Astrocyte (in vitro differentiated cells and primary cell): ENCODE measurements around the gene CILP. TPM values are rescaled to one million over a fixed set of nuclear protein-coding genes. Genes with fewer than 3 reads are reported as not detected.

Experiments
- DNase-seq: peaks from one replicate; pipeline ENCODE4 v3.0.0-alpha.2; 2010; ENCODE audit warnings: low read depth
- FAIRE-seq: peaks from 2 replicates; lab custom pipeline; 2011; peaks lifted over from hg19 to GRCh38; lab: Jason Lieb, UNC
- H2AFZ ChIP-seq: 2 replicates; pipeline ENCODE4 v1.6.0; 2012; ENCODE audit warnings: low read depth, low read length, inconsistent platforms
- H3K27ac ChIP-seq: 2 replicates; pipeline ENCODE4 v1.5.1; 2011; ENCODE audit warnings: low read depth, low read length, inconsistent platforms
- H3K27me3 ChIP-seq: 2 replicates; pipeline ENCODE4 v1.6.0; 2011; ENCODE audit warnings: low read length, inconsistent platforms; ENCODE audit not compliant: insufficient read depth
- H3K36me3 ChIP-seq: 2 replicates; pipeline ENCODE4 v1.5.1; 2011; ENCODE audit warnings: low read length, inconsistent platforms; ENCODE audit not compliant: insufficient read depth
- H3K4me1 ChIP-seq: 2 replicates; pipeline ENCODE4 v1.5.1; 2011; ENCODE audit warnings: low read length, inconsistent platforms; ENCODE audit not compliant: insufficient read depth
- H3K4me2 ChIP-seq: 2 replicates; pipeline ENCODE4 v1.6.0; 2012; ENCODE audit warnings: low read length, inconsistent platforms
- H3K4me3 ChIP-seq: 2 replicates; pipeline ENCODE4 v1.5.1; 2011; ENCODE audit warnings: low read depth, mild to moderate bottlenecking, low read length, inconsistent platforms; ENCODE audit not compliant: insufficient read depth
- H3K79me2 ChIP-seq: 2 replicates; pipeline ENCODE4 v1.6.0; 2012; ENCODE audit warnings: mild to moderate bottlenecking, low read length, inconsistent platforms; ENCODE audit not compliant: insufficient read depth
- H3K9ac ChIP-seq: 2 replicates; pipeline ENCODE4 v1.6.0; 2012; ENCODE audit warnings: mild to moderate bottlenecking, low read length, inconsistent platforms
- H3K9me3 ChIP-seq: 2 replicates; pipeline ENCODE4 v1.5.1; 2012; ENCODE audit warnings: low read depth, mild to moderate bottlenecking, low read length, inconsistent platforms; ENCODE audit not compliant: insufficient read depth
- H4K20me1 ChIP-seq: 2 replicates; pipeline ENCODE4 v1.6.0; 2012; ENCODE audit warnings: low read length, inconsistent platforms; ENCODE audit not compliant: insufficient read depth
- H3K27ac Mint-ChIP-seq: one replicate; pipeline ENCODE4 v1.8.0; 2021; ENCODE audit warnings: mild to moderate bottlenecking, mixed read lengths; ENCODE audit not compliant: unreplicated experiment
- H3K27me3 Mint-ChIP-seq: one replicate; pipeline ENCODE4 v1.8.0; 2021; ENCODE audit warnings: low read depth, mixed read lengths; ENCODE audit not compliant: unreplicated experiment
- H3K36me3 Mint-ChIP-seq: one replicate; pipeline ENCODE4 v1.8.0; 2021; ENCODE audit warnings: low read depth, mixed read lengths; ENCODE audit not compliant: unreplicated experiment
- H3K4me1 Mint-ChIP-seq: one replicate; pipeline ENCODE4 v1.8.0; 2021; ENCODE audit warnings: low read depth, mixed read lengths; ENCODE audit not compliant: unreplicated experiment
- H3K4me3 Mint-ChIP-seq: one replicate; pipeline ENCODE4 v1.8.0; 2021; ENCODE audit warnings: mild to moderate bottlenecking, moderate library complexity, mixed read lengths; ENCODE audit not compliant: unreplicated experiment
- H3K9me3 Mint-ChIP-seq: one replicate; pipeline ENCODE4 v1.8.0; 2021; ENCODE audit warnings: mild to moderate bottlenecking, mixed read lengths; ENCODE audit not compliant: unreplicated experiment
- CTCF ChIP-seq: IDR thresholded peaks from 2 replicates; pipeline ENCODE4 v1.5.1; 2011; ENCODE audit warnings: low read depth, mild to moderate bottlenecking, inconsistent platforms, low read length, moderate library complexity; ENCODE audit not compliant: insufficient read depth
- EZH2 ChIP-seq: IDR thresholded peaks from 2 replicates; pipeline ENCODE4 v1.6.1; 2012; ENCODE audit warnings: mild to moderate bottlenecking, low read length, inconsistent platforms; ENCODE audit not compliant: insufficient read depth
- total RNA-seq: library from RNA; stranded (reverse); gene quantifications from 2 replicates; pipeline ENCODE4 v1.2.1, GENCODE V29; 2021

CILP gene
- total RNA-seq, 1 donor from 2014 or later, result 1.1 TPM

DNA sequence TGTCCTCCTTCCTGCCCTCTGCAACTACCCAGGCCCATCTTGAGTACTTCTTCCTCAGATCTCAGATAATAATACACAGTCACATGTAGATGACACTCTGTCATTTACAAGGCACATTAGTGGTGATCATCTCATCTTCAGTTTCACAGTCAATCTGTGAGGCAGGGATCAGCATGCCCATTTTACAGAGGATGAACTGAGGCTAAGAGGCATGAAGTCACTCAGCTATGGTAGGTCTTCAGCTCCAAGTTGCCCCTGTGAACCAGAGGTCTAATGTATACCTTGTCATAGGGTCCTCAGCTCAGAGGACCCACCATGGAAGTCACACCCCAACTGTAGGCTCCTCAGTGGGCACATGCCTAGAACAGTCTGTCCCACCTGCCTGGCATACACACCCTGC lies 4.2 kb upstream of the CILP start:
- H3K27ac Mint-ChIP-seq, result no peak overlapping the region
- Histone ChIP-seq H4K20me1 (no peaks in the 10 kb centered on the region), H3K4me2 (no peak overlapping the region), H3K4me3 (no peak overlapping the region), H3K9ac (no peak overlapping the region), H3K4me1 (peaks cover 8% of the 10 kb centered on the region), H3K36me3 (no peaks in the 10 kb centered on the region), H3K79me2 (no peaks in the 10 kb centered on the region), H3K27me3 (no peaks in the 10 kb centered on the region), H2AFZ (no peak overlapping the region), H3K27ac (no peak overlapping the region), H3K9me3 (no peaks in the 10 kb centered on the region)
- TF ChIP-seq CTCF (no peak), EZH2 (no peak)
- no peak for DNase-seq
- peaks cover 13% of the 10 kb centered on the region for H3K27me3 Mint-ChIP-seq
- H3K4me1 Mint-ChIP-seq, result peaks cover 18% of the 10 kb centered on the region
- FAIRE-seq, result no peak
- no peaks in the 10 kb centered on the region for H3K36me3 Mint-ChIP-seq
- no peak overlapping the region for H3K4me3 Mint-ChIP-seq
- H3K9me3 Mint-ChIP-seq, result peaks cover 2% of the 10 kb centered on the region

- H4K20me1 ChIP-seq, result no peaks in the 10 kb centered on the region
- no peak overlapping the region for H3K9ac ChIP-seq
- no peaks in the 10 kb centered on the region for H3K36me3 ChIP-seq
- no peaks in the 10 kb centered on the region for H3K36me3 Mint-ChIP-seq
- no peak overlapping the region for H3K4me3 ChIP-seq
- peaks cover 13% of the 10 kb centered on the region for H3K27me3 Mint-ChIP-seq
- no peak overlapping the region for H3K27ac Mint-ChIP-seq
- H3K4me1 Mint-ChIP-seq, result peaks cover 30% of the 10 kb centered on the region
- H3K4me1 ChIP-seq, result peaks cover 8% of the 10 kb centered on the region
- no peak overlapping the region for H3K27ac ChIP-seq
- no peaks in the 10 kb centered on the region for H3K27me3 ChIP-seq
- H2AFZ ChIP-seq, result no peak overlapping the region
- no peaks in the 10 kb centered on the region for H3K9me3 ChIP-seq
- TF ChIP-seq EZH2, result no peak
- TF ChIP-seq CTCF, result no peak
- no peaks in the 10 kb centered on the region for H3K79me2 ChIP-seq
- DNase-seq (no peak), FAIRE-seq (no peak)
- H3K9me3 Mint-ChIP-seq, result peaks cover 2% of the 10 kb centered on the region
- H3K4me3 Mint-ChIP-seq, result no peak overlapping the region
- H3K4me2 ChIP-seq, result no peak overlapping the region
Measured at GRCh38 chr15:65214010-65214409, 2.7 kb upstream of the CILP start.

- Mint-ChIP-seq H3K4me3 (no peak overlapping the region), H3K9me3 (peaks cover 2% of the 10 kb centered on the region), H3K4me1 (peaks cover 30% of the 10 kb centered on the region), H3K27ac (no peak overlapping the region), H3K27me3 (peaks cover 15% of the 10 kb centered on the region), H3K36me3 (no peaks in the 10 kb centered on the region)
- H3K9me3 ChIP-seq, result no peaks in the 10 kb centered on the region
- no peak for TF ChIP-seq EZH2
- TF ChIP-seq CTCF, result no peak
- FAIRE-seq (no peak), DNase-seq (no peak)
- no peaks in the 10 kb centered on the region for H3K79me2 ChIP-seq
- H3K36me3 ChIP-seq, result no peaks in the 10 kb centered on the region
- no peaks in the 10 kb centered on the region for H4K20me1 ChIP-seq
- H3K4me3 ChIP-seq, result no peak overlapping the region
- peaks cover 8% of the 10 kb centered on the region for H3K4me1 ChIP-seq
- no peak overlapping the region for H3K27ac ChIP-seq
- no peak overlapping the region for H3K4me2 ChIP-seq
- no peak overlapping the region for H2AFZ ChIP-seq
- no peak overlapping the region for H3K9ac ChIP-seq
- H3K27me3 ChIP-seq, result no peaks in the 10 kb centered on the region
Measured at GRCh38 chr15:65213241-65213640, 2.0 kb upstream of the CILP start.
